Measurements from ENCODE around the gene NUP214. TPM values are rescaled to one million over a fixed set of nuclear protein-coding genes. Genes with fewer than 3 reads are reported as not detected.
"Not testable (repeated sequence)": the region's sequence is repeated elsewhere in the genome, so short reads cannot be mapped to it uniquely, and the experiment has no call there.

The NUP214 gene
- total RNA-seq, 1 experiment from 2014 or later: 52.3 TPM

- Mint-ChIP-seq H3K27me3 (ENCODE audit: insufficient read depth, unreplicated experiment) (no peaks in the 10 kb centered on the region), H3K4me1 (ENCODE audit: low read depth, unreplicated experiment) (no peaks in the 10 kb centered on the region), H3K4me3 (ENCODE audit: unreplicated experiment) (no peak overlapping the region), H3K27ac (ENCODE audit: unreplicated experiment) (no peak overlapping the region), H3K36me3 (ENCODE audit: insufficient read depth, unreplicated experiment) (peaks cover 61% of the 10 kb centered on the region), H3K9me3 (ENCODE audit: unreplicated experiment) (no peaks in the 10 kb centered on the region)
- Histone ChIP-seq H3K36me3 (ENCODE audit: control insufficient read depth, insufficient read depth, low read length) (peaks cover 6% of the 10 kb centered on the region), H3K4me3 (ENCODE audit: low read depth, low read length) (no peak overlapping the region), H3K9me3 (no peaks in the 10 kb centered on the region), H3K27me3 (replicated peaks; ENCODE audit: control insufficient read depth, insufficient read depth, low read length) (no peaks in the 10 kb centered on the region), H3K4me1 (no peaks in the 10 kb centered on the region)
- ChIA-PET POLR2A (no interaction called here), CTCF (interaction anchor here (0.6 kb wide), 1 partner anchor 24 kb away, joined by 3 read pairs; no protein-coding TSS in a partner anchor)
- no peak for TF ChIP-seq CTCF (IDR thresholded peaks at IDR 0.05; ENCODE audit: insufficient read depth in 1 of 2, low read depth in 1 of 2, low read length in 1 of 2, severe bottlenecking in 1 of 2, unreplicated experiment in 1 of 2)
- BruUV-seq (replicated peaks): TSS peak; percentile 10
- no peak for DNase-seq
- intact Hi-C loops (cut with micrococcal nuclease; ENCODE audit: unreplicated experiment): no loop called here
Observed at GRCh38 chr9:131204285-131204684, 78.9 kb downstream of the NUP214 start.

- no peaks in the 10 kb centered on the region for H3K4me1 ChIP-seq
- Mint-ChIP-seq H3K27ac (ENCODE audit: unreplicated experiment) (no peak overlapping the region), H3K36me3 (ENCODE audit: insufficient read depth, unreplicated experiment) (peaks cover 62% of the 10 kb centered on the region), H3K4me1 (ENCODE audit: low read depth, unreplicated experiment) (no peaks in the 10 kb centered on the region), H3K9me3 (ENCODE audit: unreplicated experiment) (peaks cover 16% of the 10 kb centered on the region), H3K4me3 (ENCODE audit: unreplicated experiment) (no peak overlapping the region), H3K27me3 (ENCODE audit: insufficient read depth, unreplicated experiment) (no peaks in the 10 kb centered on the region)
- no peaks in the 10 kb centered on the region for H3K27me3 ChIP-seq (replicated peaks; ENCODE audit: control insufficient read depth, insufficient read depth, low read length)
- peaks cover 5% of the 10 kb centered on the region; the same call in 1 of the 2 replicates for H3K9me3 ChIP-seq
- no peak for DNase-seq
- peaks cover 6% of the 10 kb centered on the region for H3K36me3 ChIP-seq (ENCODE audit: control insufficient read depth, insufficient read depth, low read length)
- intact Hi-C loops (cut with micrococcal nuclease; ENCODE audit: unreplicated experiment): no loop called here
- no peak overlapping the region for H3K4me3 ChIP-seq (ENCODE audit: low read depth, low read length)
- no TSS peak for BruUV-seq (replicated peaks)
- TF ChIP-seq CTCF (IDR thresholded peaks at IDR 0.05; ENCODE audit: insufficient read depth in 1 of 2, low read depth in 1 of 2, low read length in 1 of 2, severe bottlenecking in 1 of 2, unreplicated experiment in 1 of 2): no peak
- CTCF ChIA-PET: no interaction called here
- POLR2A ChIA-PET: no interaction called here
Observed at GRCh38 chr9:131206495-131206894, 81.1 kb downstream of the NUP214 start.

- H3K27ac Mint-ChIP-seq (ENCODE audit: unreplicated experiment); BruUV-seq (replicated peaks); H3K27me3 Mint-ChIP-seq (ENCODE audit: insufficient read depth, unreplicated experiment); H3K36me3 ChIP-seq (ENCODE audit: control insufficient read depth, insufficient read depth, low read length); H3K27me3 ChIP-seq (replicated peaks; ENCODE audit: control insufficient read depth, insufficient read depth, low read length); H3K4me3 ChIP-seq (ENCODE audit: low read depth, low read length); DNase-seq; CTCF ChIA-PET; H3K4me1 Mint-ChIP-seq (ENCODE audit: low read depth, unreplicated experiment); intact Hi-C loops (cut with micrococcal nuclease; ENCODE audit: unreplicated experiment); POLR2A ChIA-PET; H3K4me3 Mint-ChIP-seq (ENCODE audit: unreplicated experiment); H3K4me1 ChIP-seq: not testable (repeated sequence)
- peaks cover 16% of the 10 kb centered on the region; the same call in 1 of the 2 replicates for H3K9me3 ChIP-seq
- Mint-ChIP-seq H3K9me3 (ENCODE audit: unreplicated experiment) (peaks cover 24% of the 10 kb centered on the region), H3K36me3 (ENCODE audit: insufficient read depth, unreplicated experiment) (peaks cover 80% of the 10 kb centered on the region)
Observed at GRCh38 chr9:131211920-131212319, 86.5 kb downstream of the NUP214 start.
